NCI-H460 (cell line): ENCODE data around the gene DOCK2. TPM values are rescaled to one million over a fixed set of nuclear protein-coding genes. Genes with fewer than 3 reads are reported as not detected.

ENCODE experiments used
- DNase-seq: peaks from one replicate; pipeline ENCODE4 v3.0.0-alpha.2; 2016; ENCODE audit warnings: low read depth; ENCODE audit errors: extremely low read depth
- total RNA-seq: library from RNA; depleted of rRNA; stranded (reverse); fragments of >200 nt; shearing (Covaris generic); gene quantifications from 2 replicates; pipeline ENCODE4 v1.2.3, GENCODE V29; 2014

The DOCK2 gene
- total RNA-seq, 1 experiment from 2014 or later, result 0.79 TPM

- DNase-seq, result no peak
These were observed 374.7 kb downstream of the DOCK2 start for GRCh38 chr5:170011751-170012150.

GRCh38 chr5:170012622-170013021 lies 375.5 kb downstream of the DOCK2 start:
- DNase-seq, result no peak

- DNase-seq, result no peak
These were observed 383.3 kb downstream of the DOCK2 start for GRCh38 chr5:170020423-170020822.

GRCh38 chr5:170021506-170021905 lies 384.4 kb downstream of the DOCK2 start:
- no peak for DNase-seq

- no peak for DNase-seq
These were observed 388.8 kb downstream of the DOCK2 start for GRCh38 chr5:170025853-170026252.

- DNase-seq, result no peak
These were observed 391.0 kb downstream of the DOCK2 start for GRCh38 chr5:170028124-170028523.

GRCh38 chr5:170034231-170034630 lies 397.2 kb downstream of the DOCK2 start:
- DNase-seq, result no peak

GRCh38 chr5:170038241-170038640 lies 401.2 kb downstream of the DOCK2 start:
- no peak for DNase-seq

GRCh38 chr5:170039830-170040229 lies 402.8 kb downstream of the DOCK2 start:
- DNase-seq, result no peak

- no peak for DNase-seq
These were observed 409.2 kb downstream of the DOCK2 start for GRCh38 chr5:170046241-170046640.

GRCh38 chr5:170049713-170050112 lies 412.6 kb downstream of the DOCK2 start:
- DNase-seq, result no peak

- no peak for DNase-seq
These were observed 416.8 kb downstream of the DOCK2 start for GRCh38 chr5:170053896-170054295.

GRCh38 chr5:170055606-170056005 lies 418.5 kb downstream of the DOCK2 start:
- DNase-seq, result no peak

- no peak for DNase-seq
These were observed 419.6 kb downstream of the DOCK2 start for GRCh38 chr5:170056561-170057267.

- DNase-seq, result no peak
These were observed 420.2 kb downstream of the DOCK2 start for GRCh38 chr5:170057311-170057710.

- DNase-seq, result no peak
These were observed 422.1 kb downstream of the DOCK2 start for GRCh38 chr5:170059221-170059620.

- no peak for DNase-seq
These were observed 430.1 kb downstream of the DOCK2 start for GRCh38 chr5:170067152-170067551.

- no peak for DNase-seq
These were observed 430.6 kb downstream of the DOCK2 start for GRCh38 chr5:170067574-170068170.

GRCh38 chr5:170069512-170069911 lies 432.4 kb downstream of the DOCK2 start:
- no peak for DNase-seq

GRCh38 chr5:170070556-170071412 lies 433.7 kb downstream of the DOCK2 start:
- peak; percentile 27 for DNase-seq

GRCh38 chr5:170071748-170072147 lies 434.7 kb downstream of the DOCK2 start:
- no peak for DNase-seq

GRCh38 chr5:170075696-170076095 lies 438.6 kb downstream of the DOCK2 start:
- DNase-seq, result no peak
